ENCODE measurements around the gene SP2.

- TF ChIP-seq, protein P1, sequence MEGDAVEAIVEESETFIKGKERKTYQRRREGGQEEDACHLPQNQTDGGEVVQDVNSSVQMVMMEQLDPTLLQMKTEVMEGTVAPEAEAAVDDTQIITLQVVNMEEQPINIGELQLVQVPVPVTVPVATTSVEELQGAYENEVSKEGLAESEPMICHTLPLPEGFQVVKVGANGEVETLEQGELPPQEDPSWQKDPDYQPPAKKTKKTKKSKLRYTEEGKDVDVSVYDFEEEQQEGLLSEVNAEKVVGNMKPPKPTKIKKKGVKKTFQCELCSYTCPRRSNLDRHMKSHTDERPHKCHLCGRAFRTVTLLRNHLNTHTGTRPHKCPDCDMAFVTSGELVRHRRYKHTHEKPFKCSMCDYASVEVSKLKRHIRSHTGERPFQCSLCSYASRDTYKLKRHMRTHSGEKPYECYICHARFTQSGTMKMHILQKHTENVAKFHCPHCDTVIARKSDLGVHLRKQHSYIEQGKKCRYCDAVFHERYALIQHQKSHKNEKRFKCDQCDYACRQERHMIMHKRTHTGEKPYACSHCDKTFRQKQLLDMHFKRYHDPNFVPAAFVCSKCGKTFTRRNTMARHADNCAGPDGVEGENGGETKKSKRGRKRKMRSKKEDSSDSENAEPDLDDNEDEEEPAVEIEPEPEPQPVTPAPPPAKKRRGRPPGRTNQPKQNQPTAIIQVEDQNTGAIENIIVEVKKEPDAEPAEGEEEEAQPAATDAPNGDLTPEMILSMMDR (IDR thresholded peaks at IDR 0.05) = no peak
- no peak for TF ChIP-seq POLR2A (IDR thresholded peaks at IDR 0.05)
Measured at GRCh38 chr17:47928415-47928814, 32.4 kb downstream of the SP2 start.
